ENCODE results near the gene GARIN6. TPM values are rescaled to one million over a fixed set of nuclear protein-coding genes. Genes with fewer than 3 reads are reported as not detected.
"Not testable (repeated sequence)": the region's sequence is repeated elsewhere in the genome, so short reads cannot be mapped to it uniquely, and the experiment has no call there.

The GARIN6 gene
- total RNA-seq, 1 experiment from 2014 or later: not detected

DNA sequence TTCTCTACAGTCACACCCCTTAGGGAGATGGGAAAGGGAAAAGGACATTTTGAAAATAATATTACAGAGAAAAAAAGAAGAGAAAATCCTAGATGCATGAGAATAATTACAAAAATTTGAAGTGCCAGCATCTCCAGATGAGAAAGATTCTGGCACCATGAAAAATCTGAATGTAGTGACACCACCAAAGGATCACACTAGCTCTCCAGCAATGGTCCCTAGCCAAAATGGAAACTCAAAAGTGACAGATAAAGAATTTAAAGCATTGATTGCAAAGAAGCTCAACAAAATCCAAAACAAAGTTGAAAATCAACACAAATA lies 27.4 kb upstream of the GARIN6 start (continued):
- no peak for TF ChIP-seq ELF4 (CRISPR knock-in tag; IDR thresholded peaks at IDR 0.05; ENCODE audit: low read depth)
- TF ChIP-seq, protein P1, sequence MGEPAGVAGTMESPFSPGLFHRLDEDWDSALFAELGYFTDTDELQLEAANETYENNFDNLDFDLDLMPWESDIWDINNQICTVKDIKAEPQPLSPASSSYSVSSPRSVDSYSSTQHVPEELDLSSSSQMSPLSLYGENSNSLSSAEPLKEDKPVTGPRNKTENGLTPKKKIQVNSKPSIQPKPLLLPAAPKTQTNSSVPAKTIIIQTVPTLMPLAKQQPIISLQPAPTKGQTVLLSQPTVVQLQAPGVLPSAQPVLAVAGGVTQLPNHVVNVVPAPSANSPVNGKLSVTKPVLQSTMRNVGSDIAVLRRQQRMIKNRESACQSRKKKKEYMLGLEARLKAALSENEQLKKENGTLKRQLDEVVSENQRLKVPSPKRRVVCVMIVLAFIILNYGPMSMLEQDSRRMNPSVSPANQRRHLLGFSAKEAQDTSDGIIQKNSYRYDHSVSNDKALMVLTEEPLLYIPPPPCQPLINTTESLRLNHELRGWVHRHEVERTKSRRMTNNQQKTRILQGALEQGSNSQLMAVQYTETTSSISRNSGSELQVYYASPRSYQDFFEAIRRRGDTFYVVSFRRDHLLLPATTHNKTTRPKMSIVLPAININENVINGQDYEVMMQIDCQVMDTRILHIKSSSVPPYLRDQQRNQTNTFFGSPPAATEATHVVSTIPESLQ (CRISPR knock-in tag; IDR thresholded peaks at IDR 0.05): no peak

DNA sequence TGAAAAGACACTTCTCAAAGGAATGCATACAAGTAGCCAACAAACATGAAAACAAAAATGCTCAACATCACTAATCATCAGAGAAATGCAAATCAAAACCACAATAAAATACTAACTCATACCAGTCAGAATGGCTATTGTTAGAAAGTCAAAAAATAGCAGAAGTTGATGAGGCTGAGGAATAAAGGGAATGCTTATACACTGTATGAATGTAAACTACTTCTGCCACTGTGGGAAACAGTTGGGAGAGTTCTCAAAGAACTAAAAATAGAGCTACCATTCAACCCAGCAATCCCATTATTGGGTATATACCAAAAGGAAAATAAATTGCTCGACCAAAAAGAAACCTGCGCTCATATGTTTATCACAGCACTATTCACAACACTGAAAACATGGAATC lies 23.0 kb upstream of the GARIN6 start:
- H3K4me1 Mint-ChIP-seq; H3K9me3 Mint-ChIP-seq; CTCF ChIA-PET; H3K27me3 Mint-ChIP-seq (ENCODE audit: low read depth); H3K4me3 Mint-ChIP-seq; H3K36me3 Mint-ChIP-seq; ATAC-seq; DNase-seq (ENCODE audit: low spot score); POLR2A ChIA-PET; H3K27ac Mint-ChIP-seq: not testable (repeated sequence)

DNA sequence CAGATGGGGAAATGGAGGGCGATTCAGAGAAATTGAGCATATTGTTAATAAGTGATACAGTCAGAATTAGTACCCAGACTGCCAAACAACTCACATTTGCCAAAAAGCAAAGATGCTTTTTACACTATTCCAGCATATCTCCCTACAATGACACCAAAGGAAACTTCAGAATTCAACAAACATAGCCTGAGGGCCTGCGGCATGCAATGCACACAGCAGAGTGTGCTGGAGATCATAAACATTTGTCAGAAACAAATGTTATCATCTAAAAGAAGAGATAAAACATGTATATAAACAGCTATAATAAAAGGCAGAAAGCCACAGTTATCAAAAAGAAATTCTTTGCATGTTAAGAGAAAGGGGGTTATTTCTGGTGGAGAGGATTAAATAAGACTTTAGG lies 20.1 kb upstream of the GARIN6 start:
- CTCF ChIA-PET: no interaction called here
- POLR2A ChIA-PET: no interaction called here
- no peak overlapping the region for H3K4me3 Mint-ChIP-seq
- no peaks in the 10 kb centered on the region for H3K4me1 Mint-ChIP-seq
- TF ChIP-seq, protein P2, sequence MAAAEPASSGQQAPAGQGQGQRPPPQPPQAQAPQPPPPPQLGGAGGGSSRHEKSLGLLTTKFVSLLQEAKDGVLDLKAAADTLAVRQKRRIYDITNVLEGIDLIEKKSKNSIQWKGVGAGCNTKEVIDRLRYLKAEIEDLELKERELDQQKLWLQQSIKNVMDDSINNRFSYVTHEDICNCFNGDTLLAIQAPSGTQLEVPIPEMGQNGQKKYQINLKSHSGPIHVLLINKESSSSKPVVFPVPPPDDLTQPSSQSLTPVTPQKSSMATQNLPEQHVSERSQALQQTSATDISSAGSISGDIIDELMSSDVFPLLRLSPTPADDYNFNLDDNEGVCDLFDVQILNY (CRISPR knock-in tag; IDR thresholded peaks at IDR 0.05): no peak
- TF ChIP-seq, protein P3, sequence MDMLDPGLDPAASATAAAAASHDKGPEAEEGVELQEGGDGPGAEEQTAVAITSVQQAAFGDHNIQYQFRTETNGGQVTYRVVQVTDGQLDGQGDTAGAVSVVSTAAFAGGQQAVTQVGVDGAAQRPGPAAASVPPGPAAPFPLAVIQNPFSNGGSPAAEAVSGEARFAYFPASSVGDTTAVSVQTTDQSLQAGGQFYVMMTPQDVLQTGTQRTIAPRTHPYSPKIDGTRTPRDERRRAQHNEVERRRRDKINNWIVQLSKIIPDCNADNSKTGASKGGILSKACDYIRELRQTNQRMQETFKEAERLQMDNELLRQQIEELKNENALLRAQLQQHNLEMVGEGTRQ (CRISPR knock-in tag; IDR thresholded peaks at IDR 0.05): no peak
- TF ChIP-seq RORB (CRISPR knock-in tag; IDR thresholded peaks at IDR 0.05): no peak
- no peak for TF ChIP-seq FOXP1 (CRISPR knock-in tag; IDR thresholded peaks at IDR 0.05; ENCODE audit: borderline replicate concordance)
- no peak for TF ChIP-seq IRF2 (CRISPR knock-in tag; IDR thresholded peaks at IDR 0.05; ENCODE audit: borderline replicate concordance, low read depth)
- TF ChIP-seq ZNF317 (CRISPR knock-in tag; IDR thresholded peaks at IDR 0.05; ENCODE audit: borderline replicate concordance, low read depth): no peak
- TF ChIP-seq, protein P4, sequence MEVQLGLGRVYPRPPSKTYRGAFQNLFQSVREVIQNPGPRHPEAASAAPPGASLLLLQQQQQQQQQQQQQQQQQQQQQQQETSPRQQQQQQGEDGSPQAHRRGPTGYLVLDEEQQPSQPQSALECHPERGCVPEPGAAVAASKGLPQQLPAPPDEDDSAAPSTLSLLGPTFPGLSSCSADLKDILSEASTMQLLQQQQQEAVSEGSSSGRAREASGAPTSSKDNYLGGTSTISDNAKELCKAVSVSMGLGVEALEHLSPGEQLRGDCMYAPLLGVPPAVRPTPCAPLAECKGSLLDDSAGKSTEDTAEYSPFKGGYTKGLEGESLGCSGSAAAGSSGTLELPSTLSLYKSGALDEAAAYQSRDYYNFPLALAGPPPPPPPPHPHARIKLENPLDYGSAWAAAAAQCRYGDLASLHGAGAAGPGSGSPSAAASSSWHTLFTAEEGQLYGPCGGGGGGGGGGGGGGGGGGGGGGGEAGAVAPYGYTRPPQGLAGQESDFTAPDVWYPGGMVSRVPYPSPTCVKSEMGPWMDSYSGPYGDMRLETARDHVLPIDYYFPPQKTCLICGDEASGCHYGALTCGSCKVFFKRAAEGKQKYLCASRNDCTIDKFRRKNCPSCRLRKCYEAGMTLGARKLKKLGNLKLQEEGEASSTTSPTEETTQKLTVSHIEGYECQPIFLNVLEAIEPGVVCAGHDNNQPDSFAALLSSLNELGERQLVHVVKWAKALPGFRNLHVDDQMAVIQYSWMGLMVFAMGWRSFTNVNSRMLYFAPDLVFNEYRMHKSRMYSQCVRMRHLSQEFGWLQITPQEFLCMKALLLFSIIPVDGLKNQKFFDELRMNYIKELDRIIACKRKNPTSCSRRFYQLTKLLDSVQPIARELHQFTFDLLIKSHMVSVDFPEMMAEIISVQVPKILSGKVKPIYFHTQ (CRISPR knock-in tag; IDR thresholded peaks at IDR 0.05): no peak
- TF ChIP-seq ZNF671 (CRISPR knock-in tag; IDR thresholded peaks at IDR 0.05): no peak
- TF ChIP-seq EMX1 (CRISPR knock-in tag; IDR thresholded peaks at IDR 0.05): no peak
- no peak for TF ChIP-seq ZNF219 (CRISPR knock-in tag; IDR thresholded peaks at IDR 0.05; ENCODE audit: borderline replicate concordance)
- TF ChIP-seq, protein P1 (CRISPR knock-in tag; IDR thresholded peaks at IDR 0.05): no peak
- TF ChIP-seq, protein P5, sequence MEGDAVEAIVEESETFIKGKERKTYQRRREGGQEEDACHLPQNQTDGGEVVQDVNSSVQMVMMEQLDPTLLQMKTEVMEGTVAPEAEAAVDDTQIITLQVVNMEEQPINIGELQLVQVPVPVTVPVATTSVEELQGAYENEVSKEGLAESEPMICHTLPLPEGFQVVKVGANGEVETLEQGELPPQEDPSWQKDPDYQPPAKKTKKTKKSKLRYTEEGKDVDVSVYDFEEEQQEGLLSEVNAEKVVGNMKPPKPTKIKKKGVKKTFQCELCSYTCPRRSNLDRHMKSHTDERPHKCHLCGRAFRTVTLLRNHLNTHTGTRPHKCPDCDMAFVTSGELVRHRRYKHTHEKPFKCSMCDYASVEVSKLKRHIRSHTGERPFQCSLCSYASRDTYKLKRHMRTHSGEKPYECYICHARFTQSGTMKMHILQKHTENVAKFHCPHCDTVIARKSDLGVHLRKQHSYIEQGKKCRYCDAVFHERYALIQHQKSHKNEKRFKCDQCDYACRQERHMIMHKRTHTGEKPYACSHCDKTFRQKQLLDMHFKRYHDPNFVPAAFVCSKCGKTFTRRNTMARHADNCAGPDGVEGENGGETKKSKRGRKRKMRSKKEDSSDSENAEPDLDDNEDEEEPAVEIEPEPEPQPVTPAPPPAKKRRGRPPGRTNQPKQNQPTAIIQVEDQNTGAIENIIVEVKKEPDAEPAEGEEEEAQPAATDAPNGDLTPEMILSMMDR (IDR thresholded peaks at IDR 0.05): no peak
- TF ChIP-seq MYBL2 (CRISPR knock-in tag; IDR thresholded peaks at IDR 0.05): no peak
- TF ChIP-seq NR3C1 (CRISPR knock-in tag; conservative IDR thresholded peaks at IDR 0.05; ENCODE audit: low read depth): no peak
- no peak for TF ChIP-seq ZNF416 (CRISPR knock-in tag; IDR thresholded peaks at IDR 0.05)
- TF ChIP-seq, protein P6, sequence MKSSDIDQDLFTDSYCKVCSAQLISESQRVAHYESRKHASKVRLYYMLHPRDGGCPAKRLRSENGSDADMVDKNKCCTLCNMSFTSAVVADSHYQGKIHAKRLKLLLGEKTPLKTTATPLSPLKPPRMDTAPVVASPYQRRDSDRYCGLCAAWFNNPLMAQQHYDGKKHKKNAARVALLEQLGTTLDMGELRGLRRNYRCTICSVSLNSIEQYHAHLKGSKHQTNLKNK (CRISPR knock-in tag; IDR thresholded peaks at IDR 0.05): no peak
- TF ChIP-seq, protein P7, sequence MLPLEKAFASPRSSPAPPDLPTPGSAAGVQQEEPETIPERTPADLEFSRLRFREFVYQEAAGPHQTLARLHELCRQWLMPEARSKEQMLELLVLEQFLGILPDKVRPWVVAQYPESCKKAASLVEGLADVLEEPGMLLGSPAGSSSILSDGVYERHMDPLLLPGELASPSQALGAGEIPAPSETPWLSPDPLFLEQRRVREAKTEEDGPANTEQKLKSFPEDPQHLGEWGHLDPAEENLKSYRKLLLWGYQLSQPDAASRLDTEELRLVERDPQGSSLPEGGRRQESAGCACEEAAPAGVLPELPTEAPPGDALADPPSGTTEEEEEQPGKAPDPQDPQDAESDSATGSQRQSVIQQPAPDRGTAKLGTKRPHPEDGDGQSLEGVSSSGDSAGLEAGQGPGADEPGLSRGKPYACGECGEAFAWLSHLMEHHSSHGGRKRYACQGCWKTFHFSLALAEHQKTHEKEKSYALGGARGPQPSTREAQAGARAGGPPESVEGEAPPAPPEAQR (CRISPR knock-in tag; IDR thresholded peaks at IDR 0.05): no peak
- TF ChIP-seq, protein P8, sequence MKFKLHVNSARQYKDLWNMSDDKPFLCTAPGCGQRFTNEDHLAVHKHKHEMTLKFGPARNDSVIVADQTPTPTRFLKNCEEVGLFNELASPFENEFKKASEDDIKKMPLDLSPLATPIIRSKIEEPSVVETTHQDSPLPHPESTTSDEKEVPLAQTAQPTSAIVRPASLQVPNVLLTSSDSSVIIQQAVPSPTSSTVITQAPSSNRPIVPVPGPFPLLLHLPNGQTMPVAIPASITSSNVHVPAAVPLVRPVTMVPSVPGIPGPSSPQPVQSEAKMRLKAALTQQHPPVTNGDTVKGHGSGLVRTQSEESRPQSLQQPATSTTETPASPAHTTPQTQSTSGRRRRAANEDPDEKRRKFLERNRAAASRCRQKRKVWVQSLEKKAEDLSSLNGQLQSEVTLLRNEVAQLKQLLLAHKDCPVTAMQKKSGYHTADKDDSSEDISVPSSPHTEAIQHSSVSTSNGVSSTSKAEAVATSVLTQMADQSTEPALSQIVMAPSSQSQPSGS (CRISPR knock-in tag; IDR thresholded peaks at IDR 0.05; ENCODE audit: borderline replicate concordance, low read depth): no peak
- TF ChIP-seq ESRRA (CRISPR knock-in tag; IDR thresholded peaks at IDR 0.05; ENCODE audit: borderline replicate concordance): no peak
- no peaks in the 10 kb centered on the region for H3K9me3 Mint-ChIP-seq
- H3K36me3 Mint-ChIP-seq: no peaks in the 10 kb centered on the region
- DNase-seq (ENCODE audit: low spot score): no peak
- no peaks in the 10 kb centered on the region for H3K27me3 Mint-ChIP-seq (ENCODE audit: low read depth)
- H3K27ac Mint-ChIP-seq: no peak overlapping the region
- no peak for ATAC-seq
